ENCODE results near the gene CTSZ. TPM values are rescaled to one million over a fixed set of nuclear protein-coding genes. Genes with fewer than 3 reads are reported as not detected.

CTSZ gene
- total RNA-seq, 2 donors from 2014 or later: 93.6 to 130 TPM

- no peak for TF ChIP-seq POLR2A (IDR thresholded peaks at IDR 0.05)
- TF ChIP-seq, protein P1, sequence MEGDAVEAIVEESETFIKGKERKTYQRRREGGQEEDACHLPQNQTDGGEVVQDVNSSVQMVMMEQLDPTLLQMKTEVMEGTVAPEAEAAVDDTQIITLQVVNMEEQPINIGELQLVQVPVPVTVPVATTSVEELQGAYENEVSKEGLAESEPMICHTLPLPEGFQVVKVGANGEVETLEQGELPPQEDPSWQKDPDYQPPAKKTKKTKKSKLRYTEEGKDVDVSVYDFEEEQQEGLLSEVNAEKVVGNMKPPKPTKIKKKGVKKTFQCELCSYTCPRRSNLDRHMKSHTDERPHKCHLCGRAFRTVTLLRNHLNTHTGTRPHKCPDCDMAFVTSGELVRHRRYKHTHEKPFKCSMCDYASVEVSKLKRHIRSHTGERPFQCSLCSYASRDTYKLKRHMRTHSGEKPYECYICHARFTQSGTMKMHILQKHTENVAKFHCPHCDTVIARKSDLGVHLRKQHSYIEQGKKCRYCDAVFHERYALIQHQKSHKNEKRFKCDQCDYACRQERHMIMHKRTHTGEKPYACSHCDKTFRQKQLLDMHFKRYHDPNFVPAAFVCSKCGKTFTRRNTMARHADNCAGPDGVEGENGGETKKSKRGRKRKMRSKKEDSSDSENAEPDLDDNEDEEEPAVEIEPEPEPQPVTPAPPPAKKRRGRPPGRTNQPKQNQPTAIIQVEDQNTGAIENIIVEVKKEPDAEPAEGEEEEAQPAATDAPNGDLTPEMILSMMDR (IDR thresholded peaks at IDR 0.05): no peak
- TF ChIP-seq POLR2AphosphoS5 (IDR thresholded peaks at IDR 0.05): no peak
- no peaks in the 10 kb centered on the region for H3K9me3 ChIP-seq
- no peak overlapping the region for H3K4me3 ChIP-seq
- intact Hi-C loops (cut with DNase I): no loop called here
- H3K27ac ChIP-seq: no peak overlapping the region
- H3K4me1 ChIP-seq (replicated peaks): peaks cover 7% of the 10 kb centered on the region
- peaks cover 0 to 8% of the 10 kb centered on the region in 2 donors for H3K36me3 ChIP-seq
- WGBS: 67% methylated on average over 4 of the region's 4 CpGs
- no peak for DNase-seq (ENCODE audit: low spot score)
- H3K27me3 ChIP-seq (replicated peaks; ENCODE audit: insufficient read depth): no peaks in the 10 kb centered on the region
Observed at GRCh38 chr20:59004493-59004762, 2.6 kb downstream of the CTSZ start.

DNA sequence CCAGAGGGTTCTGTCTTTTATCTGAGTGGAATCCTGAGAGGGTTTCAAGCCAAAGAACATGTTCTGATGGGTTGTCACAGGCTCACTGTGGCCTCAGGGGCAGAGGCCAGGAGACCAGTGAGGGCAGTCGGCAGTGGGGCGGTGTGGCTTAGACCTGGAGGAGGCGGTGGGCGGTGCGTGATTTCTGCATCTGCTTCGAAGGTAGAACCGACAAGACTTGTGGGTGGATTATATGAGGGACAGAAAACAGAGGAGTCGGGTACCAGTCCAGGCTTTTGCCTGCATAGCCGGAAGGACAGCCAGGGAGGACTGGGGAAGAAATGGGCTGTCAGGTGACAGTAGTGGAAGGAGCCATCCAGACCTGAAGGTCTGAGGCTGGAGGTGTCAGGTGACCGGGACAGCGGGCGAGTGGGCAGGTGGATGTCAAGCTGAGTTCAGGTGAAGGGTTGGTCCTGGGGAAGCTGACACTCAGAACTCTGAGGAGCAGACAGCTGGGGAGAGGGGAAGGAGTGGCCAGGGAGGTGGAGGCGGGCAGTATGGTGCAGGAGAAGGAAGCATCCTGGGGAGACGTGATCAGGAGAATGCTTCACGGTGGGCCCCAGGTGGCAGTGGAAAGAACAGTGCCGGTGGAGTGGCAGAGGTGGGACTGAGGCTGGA, 3.1 kb downstream of the CTSZ start:
- no peaks in the 10 kb centered on the region for H3K27me3 ChIP-seq (replicated peaks; ENCODE audit: insufficient read depth)
- no peak for DNase-seq (ENCODE audit: low spot score)
- no peaks in the 10 kb centered on the region for H3K9me3 ChIP-seq
- TF ChIP-seq, protein P1 (IDR thresholded peaks at IDR 0.05): no peak
- TF ChIP-seq POLR2AphosphoS5 (IDR thresholded peaks at IDR 0.05): no peak
- no peak for TF ChIP-seq POLR2A (IDR thresholded peaks at IDR 0.05)
- WGBS: 82% methylated on average over 16 of the region's 16 CpGs
- no peak overlapping the region for H3K27ac ChIP-seq
- peaks cover 7% of the 10 kb centered on the region for H3K4me1 ChIP-seq (replicated peaks)
- H3K4me3 ChIP-seq: no peak overlapping the region
- intact Hi-C loops (cut with DNase I): no loop called here
- peaks cover 0 to 12% of the 10 kb centered on the region in 2 donors for H3K36me3 ChIP-seq

DNA sequence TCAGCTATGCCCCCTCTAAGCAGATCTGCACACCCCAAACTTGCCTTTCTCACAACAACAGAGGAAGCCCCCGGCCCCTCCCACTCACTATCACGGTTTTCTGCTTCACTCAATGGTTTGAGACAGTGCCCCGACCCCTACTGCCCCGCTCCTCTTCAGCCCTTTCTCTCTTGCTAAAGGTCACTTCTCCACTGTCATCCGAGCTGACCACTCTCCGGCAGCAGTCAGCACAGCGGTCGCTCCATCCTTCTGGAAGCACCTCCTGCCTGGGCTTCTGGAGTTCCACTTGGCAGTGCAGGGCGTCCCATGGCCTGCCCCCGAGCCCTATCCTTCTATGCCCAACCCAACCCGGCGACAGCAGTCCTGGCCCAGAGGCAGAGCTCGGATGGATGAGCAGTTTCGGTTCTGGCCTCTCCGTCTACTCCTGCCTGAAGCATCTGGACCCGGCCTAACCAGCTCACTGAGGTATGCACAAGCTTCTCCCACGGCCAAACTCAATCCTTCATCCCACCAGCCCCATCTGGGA, 4.1 kb downstream of the CTSZ start:
- Histone ChIP-seq H3K4me1 (replicated peaks) (peaks cover 7% of the 10 kb centered on the region), H3K36me3 (peaks cover 2 to 12% of the 10 kb centered on the region in 2 donors), H3K9me3 (no peaks in the 10 kb centered on the region), H3K27me3 (replicated peaks; ENCODE audit: insufficient read depth) (no peaks in the 10 kb centered on the region), H3K27ac (no peak overlapping the region), H3K4me3 (no peak overlapping the region)
- DNase-seq (ENCODE audit: low spot score): no peak
- TF ChIP-seq POLR2AphosphoS5 (IDR thresholded peaks at IDR 0.05) (no peak), POLR2A (IDR thresholded peaks at IDR 0.05) (no peak)
- TF ChIP-seq, protein P1 (IDR thresholded peaks at IDR 0.05): no peak
- WGBS: 88% methylated on average over 17 of the region's 17 CpGs
- intact Hi-C loops (cut with DNase I): no loop called here

DNA sequence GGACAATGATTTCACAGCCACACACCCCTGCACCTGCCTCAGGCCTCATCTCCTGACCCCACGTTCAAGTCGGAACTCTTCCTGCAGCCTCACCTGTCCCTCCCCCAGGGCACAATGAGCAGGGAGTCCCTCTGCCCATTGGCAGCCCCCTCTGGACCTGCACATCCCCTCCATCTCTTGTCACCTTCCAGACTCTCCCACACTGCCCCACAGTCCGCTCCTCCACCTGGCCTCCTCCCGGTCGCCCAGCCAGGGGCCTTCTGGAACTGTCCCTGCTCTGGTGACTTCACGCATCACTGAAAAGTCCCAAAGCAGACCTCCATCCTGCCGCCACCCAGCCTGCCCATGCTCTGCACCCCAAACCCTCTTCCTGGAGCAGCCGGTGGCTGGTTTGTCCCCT, 4.7 kb downstream of the CTSZ start:
- no peaks in the 10 kb centered on the region for H3K27me3 ChIP-seq (replicated peaks; ENCODE audit: insufficient read depth)
- no peak for DNase-seq (ENCODE audit: low spot score)
- no peak overlapping the region for H3K27ac ChIP-seq
- no peak overlapping the region for H3K4me3 ChIP-seq
- 92% methylated on average over 7 of the region's 8 CpGs for WGBS
- H3K9me3 ChIP-seq: no peaks in the 10 kb centered on the region
- intact Hi-C loops (cut with DNase I): no loop called here
- peaks cover 2 to 12% of the 10 kb centered on the region in 2 donors for H3K36me3 ChIP-seq
- TF ChIP-seq POLR2A (IDR thresholded peaks at IDR 0.05) (no peak), POLR2AphosphoS5 (IDR thresholded peaks at IDR 0.05) (no peak)
- H3K4me1 ChIP-seq (replicated peaks): peaks cover 7% of the 10 kb centered on the region

DNA sequence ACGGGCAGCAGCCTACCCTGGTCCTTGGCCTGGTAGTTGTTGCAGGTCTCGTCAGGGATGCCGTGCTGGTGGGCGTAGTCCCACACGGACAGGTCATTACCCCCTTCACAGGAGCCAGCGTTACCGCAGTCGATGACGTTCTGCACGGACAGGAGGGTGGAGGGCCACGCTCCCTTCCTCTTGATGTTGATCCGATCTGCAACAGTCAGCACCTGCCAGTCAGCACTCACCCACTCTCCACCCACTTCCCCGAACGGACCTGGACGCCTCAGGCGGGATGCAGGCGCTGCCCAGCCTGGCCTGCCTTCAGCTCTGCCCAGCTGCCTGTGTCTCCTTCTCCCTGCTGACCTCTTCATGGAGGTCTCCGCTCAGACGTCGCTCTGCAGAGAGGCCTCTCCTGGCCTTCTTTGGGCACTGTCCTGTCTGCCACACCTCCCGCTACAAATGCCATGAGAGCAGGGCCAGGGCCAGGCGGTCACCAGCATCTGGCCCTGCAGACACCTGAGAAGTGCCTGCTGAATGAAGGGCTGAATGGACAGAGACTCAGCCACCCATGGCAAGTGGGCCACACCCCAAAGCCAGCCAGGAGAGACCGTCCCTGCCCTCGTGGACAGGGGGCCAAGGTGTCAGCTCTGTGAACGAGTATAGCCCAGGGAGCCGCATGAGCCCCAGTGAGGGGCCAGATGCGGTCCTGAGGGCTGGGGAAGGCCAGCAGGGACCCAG, 5.4 kb downstream of the CTSZ start:
- Histone ChIP-seq H3K4me1 (replicated peaks) (peaks cover 7% of the 10 kb centered on the region), H3K27me3 (replicated peaks; ENCODE audit: insufficient read depth) (no peaks in the 10 kb centered on the region), H3K9me3 (no peaks in the 10 kb centered on the region), H3K4me3 (no peak overlapping the region), H3K27ac (no peak overlapping the region), H3K36me3 (peaks cover 2 to 12% of the 10 kb centered on the region in 2 donors)
- TF ChIP-seq, protein P1 (IDR thresholded peaks at IDR 0.05): no peak
- no peak for TF ChIP-seq POLR2AphosphoS5 (IDR thresholded peaks at IDR 0.05)
- TF ChIP-seq POLR2A (IDR thresholded peaks at IDR 0.05): no peak
- 87% methylated on average over 25 of the region's 27 CpGs for WGBS
- no peak for DNase-seq (ENCODE audit: low spot score)
- intact Hi-C loops (cut with DNase I): no loop called here
